ENCODE measurements around the gene WIPF3. TPM values are rescaled to one million over a fixed set of nuclear protein-coding genes. Genes with fewer than 3 reads are reported as not detected.

Gene WIPF3
- total and polyA plus RNA-seq, 4 donors = 0.10 to 0.23 (median 0.14) TPM; not detected in 1

DNA sequence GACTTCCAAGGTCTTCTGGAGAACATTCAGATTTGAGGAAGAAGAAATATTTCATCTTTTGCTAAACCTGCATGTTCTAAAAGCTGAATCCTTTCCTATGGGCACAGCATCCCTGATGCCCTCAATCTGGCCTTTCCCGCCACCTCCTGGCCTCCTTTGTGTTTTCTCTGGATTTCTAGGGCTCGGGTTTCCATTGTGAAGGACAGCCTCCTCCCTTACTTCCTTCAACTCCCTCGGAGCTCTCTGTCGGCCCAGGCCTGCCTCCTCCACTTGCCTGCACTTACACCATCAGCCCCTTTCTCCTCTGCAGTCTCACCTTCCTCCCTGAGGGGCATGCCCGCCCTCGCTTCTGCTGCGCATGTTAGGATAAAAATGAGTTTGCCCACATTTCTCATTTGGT lies 75.4 kb downstream of the WIPF3 start:
- Histone ChIP-seq H3K4me1 (ENCODE audit: control insufficient read depth in 4 of 4, insufficient read depth in 4 of 4, low read length in 3 of 4) (no peaks in the 10 kb centered on the region), H3K9ac (ENCODE audit: low read depth in 1 of 2, low read length in 2 of 2) (no peak overlapping the region), H3K27me3 (ENCODE audit: control insufficient read depth in 4 of 4, insufficient read depth in 4 of 4, low read length in 3 of 4) (no peaks in the 10 kb centered on the region), H3K36me3 (ENCODE audit: control insufficient read depth in 4 of 4, insufficient read depth in 3 of 4, low read depth in 1 of 4, low read length in 3 of 4) (no peaks in the 10 kb centered on the region), H3K27ac (ENCODE audit: low read depth in 1 of 2, low read length in 2 of 2) (no peak overlapping the region), H3K4me3 (ENCODE audit: low read depth in 1 of 3, low read length in 3 of 3) (no peak overlapping the region), H3K9me3 (ENCODE audit: control insufficient read depth in 4 of 4, low read length in 3 of 4) (no peaks in the 10 kb centered on the region)
- DNase-seq (ENCODE audit: low spot score) = no peak
- WGBS = 87% methylated on average over 7 of the region's 7 CpGs
- TF ChIP-seq ATF3 (IDR thresholded peaks at IDR 0.05) = no peak
- no peak for TF ChIP-seq RXRA (IDR thresholded peaks at IDR 0.05)
- no peak for TF ChIP-seq JUND (IDR thresholded peaks at IDR 0.05)
- TF ChIP-seq GABPA (IDR thresholded peaks at IDR 0.05 in 1 of 2, conservative IDR thresholded peaks at IDR 0.05 in 1 of 2) = no peak
- TF ChIP-seq ZBTB33 (IDR thresholded peaks at IDR 0.05) = no peak
- no peak for TF ChIP-seq HNF4A (conservative IDR thresholded peaks at IDR 0.05)
- no peak for TF ChIP-seq EGR1 (IDR thresholded peaks at IDR 0.05; ENCODE audit: low read depth in 2 of 2)
- TF ChIP-seq TAF1 (conservative IDR thresholded peaks at IDR 0.05) = no peak
- TF ChIP-seq CTCF (IDR thresholded peaks at IDR 0.05; ENCODE audit: low read depth, low read length, missing input control) = no peak
- TF ChIP-seq REST (IDR thresholded peaks at IDR 0.05) = no peak
- TF ChIP-seq, protein P1, sequence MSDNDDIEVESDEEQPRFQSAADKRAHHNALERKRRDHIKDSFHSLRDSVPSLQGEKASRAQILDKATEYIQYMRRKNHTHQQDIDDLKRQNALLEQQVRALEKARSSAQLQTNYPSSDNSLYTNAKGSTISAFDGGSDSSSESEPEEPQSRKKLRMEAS (IDR thresholded peaks at IDR 0.05) = no peak
- TF ChIP-seq FOXA1 (IDR thresholded peaks at IDR 0.05) = no peak

DNA sequence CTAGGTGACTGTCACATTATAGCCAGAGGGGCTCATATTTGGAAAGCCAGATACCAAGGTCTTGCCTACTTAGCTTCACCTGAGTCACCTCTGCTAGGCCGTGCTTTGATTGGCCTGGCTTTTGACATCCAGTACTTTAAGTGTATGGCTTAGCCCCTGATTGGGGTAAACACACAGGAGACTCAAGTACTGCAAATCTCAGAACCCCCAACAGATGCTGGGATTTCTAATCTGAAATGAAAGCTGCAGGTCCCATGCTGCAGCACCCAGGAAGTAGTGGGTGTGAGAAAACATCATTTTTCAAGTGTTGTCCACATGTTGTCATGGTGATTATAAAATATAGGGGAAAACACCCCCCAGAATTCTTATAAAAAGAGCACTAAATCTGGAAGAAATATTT lies 76.2 kb downstream of the WIPF3 start:
- DNase-seq (ENCODE audit: low spot score) = no peak
- Histone ChIP-seq H3K27me3 (ENCODE audit: control insufficient read depth in 4 of 4, insufficient read depth in 4 of 4, low read length in 3 of 4) (no peaks in the 10 kb centered on the region), H3K9me3 (ENCODE audit: control insufficient read depth in 4 of 4, low read length in 3 of 4) (no peaks in the 10 kb centered on the region), H3K4me1 (ENCODE audit: control insufficient read depth in 4 of 4, insufficient read depth in 4 of 4, low read length in 3 of 4) (no peaks in the 10 kb centered on the region), H3K9ac (ENCODE audit: low read depth in 1 of 2, low read length in 2 of 2) (no peak overlapping the region), H3K36me3 (ENCODE audit: control insufficient read depth in 4 of 4, insufficient read depth in 3 of 4, low read depth in 1 of 4, low read length in 3 of 4) (no peaks in the 10 kb centered on the region), H3K27ac (ENCODE audit: low read depth in 1 of 2, low read length in 2 of 2) (no peak overlapping the region), H3K4me3 (ENCODE audit: low read depth in 1 of 3, low read length in 3 of 3) (no peak overlapping the region)
- TF ChIP-seq NR2F2 (IDR thresholded peaks at IDR 0.05) = no peak
- TF ChIP-seq FOXA1 (IDR thresholded peaks at IDR 0.05) = no peak
- TF ChIP-seq JUND (IDR thresholded peaks at IDR 0.05) = no peak
- no peak for TF ChIP-seq YY1 (IDR thresholded peaks at IDR 0.05)
- TF ChIP-seq SP1 (IDR thresholded peaks at IDR 0.05) = no peak
- WGBS = 99% methylated on average over 1 of the region's 1 CpG

Data from liver (tissue), 9 donors.